Ectodermal cell (in vitro differentiated cells): ENCODE data around the gene DTNA.

Experiments
- H3K27ac ChIP-seq: 2 replicates; pipeline ENCODE4 v1.7.0; 2013; ENCODE audit warnings: mild to moderate bottlenecking, low read depth, low read length; ENCODE audit not compliant: insufficient read depth, poor library complexity, severe bottlenecking
- H3K27me3 ChIP-seq: 2 replicates; pipeline ENCODE4 v1.7.0; 2013; ENCODE audit warnings: mild to moderate bottlenecking, low read length; ENCODE audit not compliant: insufficient read depth, control insufficient read depth, poor library complexity, severe bottlenecking
- H3K36me3 ChIP-seq: one replicate; pipeline ENCODE4 v1.7.0; 2013; ENCODE audit warnings: low read length; ENCODE audit not compliant: control insufficient read depth, insufficient read depth
- H3K4me1 ChIP-seq: one replicate; pipeline ENCODE4 v1.7.0; 2013; ENCODE audit warnings: low read length; ENCODE audit not compliant: control insufficient read depth, insufficient read depth
- H3K4me3 ChIP-seq: 2 replicates; pipeline ENCODE4 v1.7.0; 2013; ENCODE audit warnings: low read depth, low read length, control low read depth; ENCODE audit not compliant: insufficient read depth
- H3K9me3 ChIP-seq: 2 replicates; pipeline ENCODE4 v1.7.0; 2013; ENCODE audit warnings: mild to moderate bottlenecking, low read length, moderate library complexity; ENCODE audit not compliant: control insufficient read depth
- WGBS, 2 experiments: methylation state at CpG; one replicate each; pipeline ENCODE4 v1.1.7; 2013; ENCODE audit warnings: missing lambda C conversion rate in 2 of 2; 5-methylcytosine and 5-hydroxymethylcytosine counted together

The DTNA gene

DNA sequence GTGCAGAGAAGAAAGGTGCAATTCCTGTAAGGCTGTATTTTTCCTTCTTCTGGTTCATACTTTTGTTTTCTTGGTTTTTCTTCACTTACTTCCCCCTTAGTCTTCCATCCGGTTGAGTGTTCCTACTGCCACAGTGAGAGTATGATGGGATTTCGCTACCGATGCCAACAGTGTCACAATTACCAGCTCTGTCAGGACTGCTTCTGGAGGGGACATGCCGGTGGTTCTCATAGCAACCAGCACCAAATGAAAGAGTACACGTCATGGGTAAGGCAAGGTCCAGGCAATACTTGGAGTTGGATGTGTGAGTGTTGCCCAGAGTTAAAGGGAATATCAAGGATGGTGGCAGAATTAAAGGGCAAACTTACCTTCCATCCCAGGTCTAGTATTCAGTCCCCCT lies 108.0 kb downstream of the DTNA start:
- no peaks in the 10 kb centered on the region for H3K27me3 ChIP-seq
- H3K27ac ChIP-seq, result no peak overlapping the region
- H3K4me3 ChIP-seq, result no peak overlapping the region
- peaks cover 19% of the 10 kb centered on the region for H3K4me1 ChIP-seq
- WGBS, 2 experiments, result 92 to 94% methylated on average over 5 of the region's 5 CpGs
- H3K36me3 ChIP-seq, result no peaks in the 10 kb centered on the region
- no peaks in the 10 kb centered on the region for H3K9me3 ChIP-seq

DNA sequence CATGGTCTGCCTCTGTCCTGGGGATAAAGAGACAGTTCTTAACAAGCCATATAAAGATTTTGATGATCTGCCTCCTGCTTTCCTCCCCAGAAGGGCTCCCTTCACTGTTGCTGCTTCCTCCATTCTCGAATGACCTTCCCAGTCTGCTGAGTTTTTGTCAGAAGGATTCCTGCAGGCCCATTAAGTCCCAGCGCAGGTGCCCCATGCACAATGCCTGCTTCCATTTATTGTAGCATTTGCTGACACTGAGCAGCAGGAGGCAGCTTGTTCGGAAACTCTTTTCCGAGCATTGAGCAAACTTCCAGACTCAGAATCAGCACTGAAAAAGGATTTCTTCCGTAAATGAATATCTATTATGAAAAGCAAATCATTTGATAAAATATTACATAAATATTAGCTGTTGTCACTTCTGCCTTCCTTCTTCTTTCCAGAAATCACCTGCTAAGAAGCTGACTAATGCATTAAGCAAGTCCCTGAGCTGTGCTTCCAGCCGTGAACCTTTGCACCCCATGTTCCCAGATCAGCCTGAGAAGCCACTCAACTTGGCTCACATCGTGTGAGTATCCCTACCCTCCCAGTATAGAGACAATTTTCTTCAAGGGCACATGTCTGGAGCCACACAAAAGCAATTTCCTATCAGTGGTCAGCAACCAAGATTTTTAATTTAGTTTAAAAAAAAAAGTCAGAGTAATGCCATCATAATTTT lies 110.4 kb downstream of the DTNA start:
- no peaks in the 10 kb centered on the region for H3K27me3 ChIP-seq
- H3K9me3 ChIP-seq, result no peaks in the 10 kb centered on the region
- 66 to 78% methylated on average over 6 of the region's 7 CpGs for WGBS, 2 experiments
- peaks cover 19% of the 10 kb centered on the region for H3K4me1 ChIP-seq
- H3K36me3 ChIP-seq, result no peaks in the 10 kb centered on the region
- no peak overlapping the region for H3K27ac ChIP-seq
- no peak overlapping the region for H3K4me3 ChIP-seq

DNA sequence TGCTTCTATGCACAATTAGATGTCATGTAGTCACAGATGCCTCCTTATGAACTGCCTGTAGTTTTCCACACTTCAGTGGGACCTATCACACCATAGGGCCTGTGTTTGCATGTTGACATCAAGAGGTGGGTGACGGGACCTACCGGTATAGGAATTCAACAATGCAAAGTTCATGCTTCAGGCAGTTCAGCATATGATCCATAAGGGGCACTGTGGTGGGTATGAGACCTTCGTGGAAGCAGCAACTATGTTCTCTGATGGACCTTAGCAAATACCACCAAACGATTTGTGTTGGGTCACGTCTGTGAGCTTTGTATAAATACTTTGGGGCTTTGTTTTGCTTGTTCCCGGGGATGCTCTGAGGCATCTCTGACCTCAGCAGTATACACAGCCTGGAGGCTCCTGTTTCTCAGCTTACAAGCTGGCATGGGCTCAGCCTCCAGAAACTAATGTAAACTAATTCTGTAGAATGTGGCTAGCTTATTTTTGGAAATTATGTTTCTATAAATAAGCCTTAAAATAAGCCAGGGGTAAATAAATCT lies 111.6 kb downstream of the DTNA start:
- Histone ChIP-seq H3K27ac (no peak overlapping the region), H3K9me3 (no peaks in the 10 kb centered on the region), H3K27me3 (no peaks in the 10 kb centered on the region), H3K4me1 (peaks cover 19% of the 10 kb centered on the region), H3K4me3 (no peak overlapping the region), H3K36me3 (no peaks in the 10 kb centered on the region)
- WGBS, 2 experiments, result 85 to 91% methylated on average over 6 of the region's 6 CpGs

DNA sequence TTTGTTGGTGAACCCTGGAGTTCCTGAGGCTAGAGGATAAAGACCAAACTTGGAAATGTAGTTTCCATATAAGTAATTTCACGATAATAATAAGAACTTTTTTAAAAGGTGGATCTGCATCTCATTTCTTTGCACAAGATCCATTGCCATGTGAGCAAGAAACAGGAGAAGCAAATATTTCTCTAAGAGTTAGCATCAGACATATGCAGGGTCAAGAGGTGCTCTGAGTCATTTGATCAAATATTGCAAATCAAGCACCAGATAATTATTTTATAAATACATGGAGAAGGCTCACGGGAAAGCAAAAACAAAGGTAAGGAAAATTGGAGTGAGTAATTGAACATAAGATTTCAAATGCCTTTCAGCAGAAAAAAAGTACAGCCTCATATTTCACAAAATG lies 118.0 kb downstream of the DTNA start:
- 100% methylated on average over 1 of the region's 2 CpGs; no CpG with 5 or more reads in 1 of the 2 experiments for WGBS, 2 experiments
- Histone ChIP-seq H3K4me1 (no peaks in the 10 kb centered on the region), H3K27ac (no peak overlapping the region), H3K36me3 (no peaks in the 10 kb centered on the region), H3K4me3 (no peak overlapping the region), H3K9me3 (no peaks in the 10 kb centered on the region), H3K27me3 (no peaks in the 10 kb centered on the region)

DNA sequence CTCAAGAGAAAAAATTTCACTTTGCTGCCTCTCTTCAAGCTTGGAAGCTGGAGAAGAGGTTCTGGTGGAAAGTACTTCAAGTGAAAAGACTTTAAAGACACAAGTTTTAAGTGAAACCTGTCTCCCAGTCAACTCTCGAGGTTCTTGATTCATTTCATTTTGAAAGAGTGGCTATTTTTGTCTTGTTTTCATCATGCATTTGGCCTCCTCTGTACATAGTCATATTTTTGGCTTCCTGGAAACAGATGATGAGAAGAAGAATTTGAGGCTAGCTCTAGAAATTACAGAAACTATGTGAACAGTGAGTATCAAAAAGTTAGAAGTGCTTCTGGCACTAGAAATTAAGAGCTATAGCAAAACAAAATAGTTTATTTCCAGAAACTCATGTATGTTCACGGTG lies 124.8 kb downstream of the DTNA start:
- H3K4me1 ChIP-seq, result no peaks in the 10 kb centered on the region
- 93 to 94% methylated on average over 1 to 2 of the region's 2 CpGs for WGBS, 2 experiments
- H3K4me3 ChIP-seq, result no peak overlapping the region
- H3K27ac ChIP-seq, result no peak overlapping the region
- H3K9me3 ChIP-seq, result no peaks in the 10 kb centered on the region
- no peaks in the 10 kb centered on the region for H3K27me3 ChIP-seq
- no peaks in the 10 kb centered on the region for H3K36me3 ChIP-seq

DNA sequence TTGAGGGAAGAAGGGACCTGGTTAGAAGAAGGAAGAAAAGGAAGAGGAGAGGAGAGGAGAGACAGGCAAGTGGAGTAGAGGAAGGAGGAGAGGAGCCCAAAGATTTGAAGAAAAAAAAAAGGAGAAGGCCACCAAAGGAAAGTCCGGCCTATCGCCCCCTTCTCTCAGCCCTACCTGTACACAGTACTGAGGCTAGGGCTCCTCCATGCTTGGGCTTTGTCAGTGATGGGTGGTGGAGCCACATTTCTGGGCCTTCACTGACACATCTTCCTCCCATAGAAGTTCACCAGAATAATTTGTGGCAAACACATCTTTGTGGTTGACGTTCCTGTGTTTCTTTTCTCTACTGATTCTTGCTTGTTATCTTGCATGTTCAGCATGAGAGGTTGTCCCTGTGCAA lies 125.4 kb downstream of the DTNA start:
- H3K36me3 ChIP-seq, result no peaks in the 10 kb centered on the region
- no peak overlapping the region for H3K4me3 ChIP-seq
- no peak overlapping the region for H3K27ac ChIP-seq
- 89 to 94% methylated on average over 3 of the region's 3 CpGs for WGBS, 2 experiments
- no peaks in the 10 kb centered on the region for H3K27me3 ChIP-seq
- H3K4me1 ChIP-seq, result no peaks in the 10 kb centered on the region
- H3K9me3 ChIP-seq, result no peaks in the 10 kb centered on the region

DNA sequence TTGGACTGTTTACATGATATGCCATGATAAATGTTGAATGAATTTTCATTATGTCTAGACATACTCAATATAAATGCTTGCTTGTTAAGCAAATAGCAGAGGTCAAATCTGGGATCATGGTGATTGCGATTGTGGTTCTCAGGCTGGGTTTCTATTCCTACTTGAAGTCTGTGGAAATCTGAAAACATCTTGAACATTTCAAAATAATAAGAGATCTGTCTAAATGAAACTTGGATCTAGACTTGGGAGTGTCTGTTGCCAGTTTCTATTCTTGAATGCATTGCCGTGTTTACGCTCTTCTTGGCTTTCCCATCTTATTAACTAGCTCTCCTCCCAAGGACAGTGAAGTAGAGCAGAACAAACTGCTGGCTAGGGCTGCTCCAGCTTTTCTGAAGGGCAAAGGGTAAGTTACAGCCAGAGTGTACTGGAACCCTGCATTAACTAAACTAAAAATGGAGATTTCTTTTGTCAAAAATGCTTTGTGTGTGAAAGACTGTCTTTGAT lies 127.7 kb downstream of the DTNA start:
- Histone ChIP-seq H3K4me3 (no peak overlapping the region), H3K36me3 (no peaks in the 10 kb centered on the region), H3K4me1 (peaks cover 7% of the 10 kb centered on the region), H3K27ac (no peak overlapping the region), H3K9me3 (no peaks in the 10 kb centered on the region), H3K27me3 (no peaks in the 10 kb centered on the region)
- 93 to 94% methylated on average over 3 of the region's 3 CpGs for WGBS, 2 experiments

DNA sequence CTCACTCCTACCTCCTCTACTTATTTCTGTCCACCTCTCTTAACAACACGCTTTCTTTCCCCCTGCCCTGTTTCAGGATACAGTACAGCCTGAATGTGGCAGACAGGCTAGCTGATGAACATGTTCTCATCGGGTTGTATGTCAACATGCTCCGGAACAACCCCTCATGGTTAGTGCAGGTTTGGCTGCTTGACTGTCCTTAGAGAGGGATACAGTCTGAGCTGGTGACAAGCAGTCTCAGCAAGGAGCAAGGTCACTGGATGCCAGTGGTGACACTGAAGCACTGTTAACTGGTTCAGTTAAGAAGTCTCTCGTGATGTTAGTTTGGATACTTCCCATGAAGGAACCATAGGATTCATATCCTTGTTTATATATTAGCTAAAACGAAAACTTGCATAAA lies 128.6 kb downstream of the DTNA start:
- Histone ChIP-seq H3K4me1 (peaks cover 7% of the 10 kb centered on the region), H3K27ac (no peak overlapping the region), H3K4me3 (no peak overlapping the region), H3K36me3 (no peaks in the 10 kb centered on the region), H3K27me3 (no peaks in the 10 kb centered on the region), H3K9me3 (no peaks in the 10 kb centered on the region)
- WGBS, 2 experiments, result 93 to 94% methylated on average over 5 of the region's 5 CpGs

DNA sequence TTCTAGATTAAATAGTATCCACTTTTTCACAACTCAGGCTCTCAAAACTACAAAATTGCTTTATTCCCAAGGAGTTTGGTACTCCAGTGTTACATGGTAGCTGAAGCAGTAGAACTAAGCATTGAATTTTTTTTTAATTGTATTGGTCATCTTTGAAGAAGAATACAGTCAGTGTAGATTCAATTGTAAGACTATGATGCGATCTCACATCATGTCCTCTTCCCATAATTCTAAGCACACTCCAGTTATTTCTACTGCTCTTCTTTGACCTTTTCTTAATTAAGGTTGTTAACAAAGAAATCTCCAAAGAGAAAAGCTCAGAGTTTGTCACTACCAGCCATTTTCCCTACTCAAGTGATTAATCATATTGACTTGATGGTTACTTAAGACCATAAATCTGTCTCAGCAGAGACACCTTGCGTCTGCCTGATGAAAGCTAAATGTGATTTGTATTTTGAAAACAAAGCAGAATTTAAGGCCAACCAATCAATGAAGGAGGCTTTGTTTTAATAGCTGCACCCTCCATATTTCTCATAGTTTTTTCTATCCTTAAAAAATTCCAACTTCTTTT lies 130.2 kb downstream of the DTNA start:
- H3K4me3 ChIP-seq, result no peak overlapping the region
- H3K27ac ChIP-seq, result no peak overlapping the region
- H3K4me1 ChIP-seq, result peaks cover 7% of the 10 kb centered on the region
- no peaks in the 10 kb centered on the region for H3K36me3 ChIP-seq
- WGBS, 2 experiments, result 93 to 100% methylated on average over 1 to 2 of the region's 2 CpGs
- no peaks in the 10 kb centered on the region for H3K27me3 ChIP-seq
- H3K9me3 ChIP-seq, result no peaks in the 10 kb centered on the region

DNA sequence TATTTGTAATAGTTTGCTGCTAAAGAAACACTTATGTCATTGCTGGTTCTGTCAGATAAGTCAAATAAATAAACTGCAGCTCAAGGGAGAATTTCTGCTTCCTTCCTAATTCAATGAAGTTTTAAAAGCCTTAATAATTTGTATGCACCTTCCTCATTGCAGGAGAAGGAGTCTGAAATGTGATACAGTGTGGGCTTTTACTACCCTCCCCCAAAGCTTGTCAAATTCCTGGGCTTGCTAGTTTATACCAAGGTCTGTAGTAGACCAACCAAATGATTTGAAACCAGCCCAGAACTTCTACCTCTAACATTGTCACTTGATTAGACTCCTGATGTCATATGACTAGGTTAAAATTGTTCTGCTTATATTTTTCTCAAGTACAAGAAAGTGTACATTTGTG lies 131.8 kb downstream of the DTNA start:
- H3K4me1 ChIP-seq, result peaks cover 7% of the 10 kb centered on the region
- no peaks in the 10 kb centered on the region for H3K27me3 ChIP-seq
- no peak overlapping the region for H3K27ac ChIP-seq
- no peaks in the 10 kb centered on the region for H3K9me3 ChIP-seq
- H3K36me3 ChIP-seq, result no peaks in the 10 kb centered on the region
- H3K4me3 ChIP-seq, result no peak overlapping the region
